ENCODE measurements around the gene SPATA12.
A peak's percentile ranks its signal among the peaks of the same experiment; 100 is the strongest.
"Not testable (repeated sequence)": the region's sequence is repeated elsewhere in the genome, so short reads cannot be mapped to it uniquely, and the experiment has no call there.

SPATA12 gene

GRCh38 chr3:57083266-57083995, 23.0 kb downstream of the SPATA12 start:
- DNase-seq (ENCODE audit: low spot score) = not testable (repeated sequence)

DNA sequence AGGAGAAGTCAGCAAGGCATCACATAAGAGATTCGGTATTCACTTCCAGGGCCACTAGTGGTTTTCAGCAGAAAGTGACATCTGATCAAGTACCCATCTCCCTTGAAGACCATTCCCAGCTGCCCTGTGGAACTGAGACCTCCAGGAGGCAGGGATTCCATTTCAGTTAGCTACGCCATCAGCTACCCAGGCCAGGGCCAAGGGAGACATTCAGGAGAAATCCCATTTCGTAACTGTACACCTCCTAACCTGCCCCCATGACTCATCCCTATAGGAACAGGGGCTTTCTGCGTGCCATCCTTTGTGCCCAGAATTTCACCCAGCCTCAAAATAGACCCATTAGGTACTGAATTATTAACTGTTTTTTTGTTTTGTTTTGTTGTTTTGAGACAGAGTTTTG, 24.7 kb downstream of the SPATA12 start:
- no peak for DNase-seq (ENCODE audit: low spot score)

DNA sequence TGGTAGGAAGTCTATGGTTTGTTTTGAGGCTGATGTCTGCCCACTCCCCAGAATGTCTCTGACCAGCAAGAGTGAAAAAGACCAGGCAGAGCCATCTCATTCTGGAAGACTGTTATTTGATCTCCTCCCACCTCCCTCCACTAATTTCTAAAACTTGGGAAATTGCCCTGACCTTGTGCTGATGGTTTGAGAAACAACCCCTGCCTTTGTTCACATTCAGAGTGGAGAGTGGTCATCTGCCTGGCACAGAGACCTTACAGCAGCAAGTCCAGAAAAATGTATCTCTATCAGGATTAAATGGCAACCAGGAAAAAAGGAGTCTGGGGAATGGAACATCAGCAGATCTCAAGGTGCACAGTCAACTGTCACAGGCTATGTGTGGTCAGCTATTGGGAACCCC, 25.7 kb downstream of the SPATA12 start:
- no peak for DNase-seq (ENCODE audit: low spot score)

GRCh38 chr3:57087361-57088092, 27.1 kb downstream of the SPATA12 start:
- no peak for DNase-seq (ENCODE audit: low spot score)

- DNase-seq (ENCODE audit: low spot score) = no peak
Observed at GRCh38 chr3:57088503-57088902, 28.0 kb downstream of the SPATA12 start.

- no peak for DNase-seq (ENCODE audit: low spot score)
Observed at GRCh38 chr3:57089043-57089442, 28.6 kb downstream of the SPATA12 start.

DNA sequence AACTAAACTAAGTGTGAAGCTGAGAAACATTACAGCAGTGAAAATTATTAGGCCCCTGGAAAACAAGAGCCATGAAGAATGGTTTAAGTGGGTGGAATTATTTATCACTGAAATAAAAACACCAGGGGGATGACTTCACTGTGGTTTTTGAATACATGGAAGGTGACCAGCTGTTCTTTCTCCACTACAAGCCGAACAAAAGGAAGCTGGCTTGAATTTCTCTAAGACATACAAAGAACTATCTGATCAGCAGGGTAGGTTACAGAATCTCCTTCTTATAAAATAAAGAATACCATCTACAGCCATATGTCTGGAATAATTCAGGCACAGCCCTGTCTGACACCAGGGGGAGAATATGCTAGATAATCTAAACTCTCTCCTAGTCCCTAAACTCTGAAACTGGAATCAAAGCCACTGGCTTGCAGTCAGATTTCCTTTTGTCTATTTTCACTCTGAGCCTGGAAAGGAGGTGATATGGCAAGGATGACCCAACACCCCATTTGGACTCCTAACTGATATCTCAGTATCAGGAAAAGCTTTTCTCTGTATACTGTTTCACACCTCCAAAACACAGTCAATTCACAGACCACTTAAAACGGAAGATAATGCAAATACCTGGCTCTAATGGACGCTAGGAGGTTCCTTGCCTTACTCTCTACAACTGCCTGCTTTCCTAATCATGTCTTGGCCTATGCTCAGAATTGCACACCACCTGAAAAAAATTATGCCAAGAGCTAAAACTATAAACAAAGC, 31.2 kb downstream of the SPATA12 start:
- no peak for DNase-seq (ENCODE audit: low spot score)

GRCh38 chr3:57093489-57093888, 33.0 kb downstream of the SPATA12 start:
- no peak for DNase-seq (ENCODE audit: low spot score)

DNA sequence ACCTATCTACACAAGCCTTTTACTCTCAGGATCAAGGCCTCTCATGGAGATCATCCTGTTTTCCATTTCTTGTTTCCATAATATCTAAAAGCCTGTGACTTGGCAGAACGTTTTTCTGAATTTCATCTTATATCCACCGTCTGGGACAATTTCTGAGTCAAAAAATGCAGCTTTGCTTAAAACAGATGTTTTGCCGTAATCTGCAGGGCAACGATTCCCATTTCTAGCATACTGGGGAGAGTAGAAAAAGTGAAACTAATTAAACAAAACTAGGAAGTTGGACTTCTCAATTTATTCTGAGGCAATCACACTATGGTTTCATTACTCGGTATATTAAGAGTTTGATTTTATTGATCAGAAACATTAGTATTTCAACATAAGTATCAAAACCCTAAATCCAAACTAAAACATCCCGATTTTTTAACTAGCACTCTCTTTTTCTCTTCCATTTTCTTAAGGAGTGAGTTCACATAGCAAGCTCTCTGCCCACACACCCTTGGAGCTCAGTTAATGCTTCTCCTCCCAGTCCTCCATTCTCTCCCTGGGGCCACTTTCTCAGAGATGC, 33.6 kb downstream of the SPATA12 start:
- DNase-seq (ENCODE audit: low spot score) = no peak

DNA sequence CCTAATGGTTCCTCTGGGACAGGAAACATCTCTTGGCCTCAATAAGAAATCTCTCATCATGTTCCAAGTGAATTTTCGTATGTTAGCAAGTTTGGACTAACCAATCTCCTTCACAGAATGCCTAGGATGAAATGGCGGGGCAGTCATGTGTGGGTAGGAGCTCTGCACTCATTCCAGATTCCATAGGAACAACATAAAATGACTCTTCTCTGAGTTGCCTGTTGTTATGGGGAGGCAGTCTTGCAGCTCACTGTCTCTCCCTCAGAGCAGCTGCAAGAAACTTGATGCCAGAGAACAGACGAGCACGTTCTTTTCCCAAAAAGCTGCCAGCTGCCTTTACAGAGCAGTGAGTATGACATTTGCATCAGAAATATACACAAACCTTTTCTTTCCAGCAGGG, 34.1 kb downstream of the SPATA12 start:
- no peak for DNase-seq (ENCODE audit: low spot score)

GRCh38 chr3:57095363-57095762, 34.9 kb downstream of the SPATA12 start:
- no peak for DNase-seq (ENCODE audit: low spot score)

DNA sequence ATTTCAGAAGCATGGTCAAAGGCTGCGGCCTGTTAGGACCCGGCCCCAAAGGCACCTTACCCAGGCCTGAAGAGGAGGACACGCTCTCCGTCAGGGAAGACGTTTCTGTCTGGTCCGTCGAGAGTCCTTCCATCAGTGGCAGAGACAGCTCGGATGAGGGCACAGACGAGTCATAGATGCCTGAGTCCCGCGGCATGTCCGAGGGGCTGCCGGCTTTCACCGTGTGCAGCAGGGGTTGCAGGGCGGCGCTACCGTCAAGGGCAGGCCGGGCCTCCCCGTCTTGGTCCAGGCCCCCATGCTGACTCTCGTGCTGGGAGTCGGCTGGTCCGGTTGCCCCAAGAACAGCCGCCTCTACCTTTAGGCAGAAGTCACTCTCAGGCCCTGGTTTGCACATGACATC, 37.1 kb downstream of the SPATA12 start:
- DNase-seq (ENCODE audit: low spot score) = no peak

DNA sequence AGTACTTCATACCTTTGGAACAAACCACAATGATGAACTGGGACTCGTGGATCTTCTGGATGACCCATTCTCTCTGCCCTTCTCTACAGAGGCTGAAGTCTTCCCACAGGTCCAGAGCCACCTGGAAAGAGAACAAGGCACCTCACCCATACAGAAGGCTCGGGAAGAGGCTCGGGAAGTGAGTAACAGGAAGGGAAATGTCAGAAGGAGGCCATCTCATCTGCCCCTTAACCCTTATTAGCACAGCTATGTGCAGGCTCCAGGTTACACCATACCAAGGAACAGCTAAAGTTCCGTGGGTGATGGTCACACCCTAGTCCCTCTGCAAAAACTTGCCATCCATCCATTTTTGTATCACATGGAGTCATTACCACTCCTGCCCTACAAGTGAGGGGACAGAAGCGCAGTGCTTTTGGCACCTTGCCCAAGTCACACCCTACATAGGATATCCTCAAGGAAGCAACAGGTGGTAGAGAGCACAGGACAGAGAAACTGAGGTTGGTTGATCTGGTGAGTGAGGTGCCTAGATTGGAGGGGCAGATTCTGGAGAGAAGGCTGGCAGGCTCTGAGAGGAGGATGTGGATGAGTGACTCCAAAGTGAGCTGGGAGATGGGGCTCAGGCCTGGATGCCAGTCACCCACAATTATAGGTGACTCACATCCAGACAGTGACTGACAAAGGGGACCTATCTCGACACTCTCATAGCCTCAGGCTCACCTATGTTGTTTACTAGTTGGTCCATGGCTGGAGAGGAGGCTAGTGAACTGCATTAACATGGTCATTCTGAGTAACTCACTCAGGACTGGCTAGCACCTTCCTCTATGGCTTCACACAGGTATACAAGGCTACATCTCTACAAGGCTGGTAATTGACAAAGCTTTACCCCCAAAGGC, 38.2 kb downstream of the SPATA12 start:
- DNase-seq (ENCODE audit: low spot score) = no peak

DNA sequence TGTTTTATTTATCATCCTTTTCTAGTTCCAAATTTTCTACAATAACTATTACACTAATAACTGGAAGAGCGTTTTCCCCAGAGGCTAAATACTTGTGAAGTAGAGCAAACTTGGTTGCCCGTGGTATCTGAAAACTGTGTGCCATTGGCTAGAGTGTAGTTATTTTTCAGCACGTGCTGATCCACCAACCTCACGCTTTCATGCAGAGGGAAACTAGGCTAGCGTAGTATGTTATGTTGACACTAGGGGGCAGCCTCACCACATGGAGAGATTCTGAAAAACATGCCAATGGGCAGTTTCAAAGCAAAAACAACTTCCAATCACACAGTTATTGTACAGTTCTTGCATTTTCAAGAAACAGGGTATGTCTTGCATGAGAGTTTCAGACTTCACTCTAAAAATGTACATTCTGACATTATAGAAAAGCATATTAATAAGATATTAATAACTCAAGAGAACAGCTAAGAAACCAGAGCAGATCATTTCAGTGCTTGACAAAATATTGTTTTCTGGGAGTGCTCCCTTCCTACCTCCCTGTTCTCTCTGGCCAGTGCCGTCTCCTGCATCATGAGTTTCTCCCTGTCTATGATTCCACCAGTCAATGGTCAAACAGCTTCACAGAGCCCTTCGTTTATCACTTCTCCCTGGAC, 39.7 kb downstream of the SPATA12 start:
- peak; percentile 28 for DNase-seq (ENCODE audit: low spot score)

DNA sequence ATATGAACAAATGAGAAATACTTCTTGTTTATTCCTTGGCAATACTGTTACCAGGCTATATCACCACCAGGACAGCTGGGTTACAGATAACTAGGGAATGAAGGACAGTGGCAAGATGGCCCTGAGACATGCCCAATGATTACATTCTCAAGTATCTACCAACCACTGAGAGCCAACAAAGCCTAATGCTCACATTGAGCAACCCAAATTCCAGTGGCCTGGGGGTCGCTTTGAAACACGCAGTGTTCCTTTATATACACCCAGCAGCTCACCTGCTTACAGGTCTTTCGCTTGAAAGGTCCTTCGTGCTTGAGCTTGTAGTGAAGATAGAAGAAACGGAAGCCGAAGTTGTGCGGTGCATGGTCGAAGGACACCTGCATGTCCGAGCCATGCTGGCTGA, 45.1 kb downstream of the SPATA12 start:
- DNase-seq (ENCODE audit: low spot score) = no peak

GRCh38 chr3:57108684-57109083, 48.2 kb downstream of the SPATA12 start:
- no peak for DNase-seq (ENCODE audit: low spot score)

GRCh38 chr3:57109437-57110199, 49.2 kb downstream of the SPATA12 start:
- no peak for DNase-seq (ENCODE audit: low spot score)

- no peak for DNase-seq (ENCODE audit: low spot score)
Observed at GRCh38 chr3:57110214-57110613, 49.8 kb downstream of the SPATA12 start.

GRCh38 chr3:57110798-57111197, 50.3 kb downstream of the SPATA12 start:
- DNase-seq (ENCODE audit: low spot score) = no peak

GRCh38 chr3:57112206-57112605, 51.7 kb downstream of the SPATA12 start:
- DNase-seq (ENCODE audit: low spot score) = no peak
